Measurements from ENCODE around the gene DRC7. TPM values are rescaled to one million over a fixed set of nuclear protein-coding genes. Genes with fewer than 3 reads are reported as not detected.

DRC7 gene
- total RNA-seq, 1 donor from 2014 or later, result not detected

- Mint-ChIP-seq H3K27ac (ENCODE audit: unreplicated experiment) (no peak overlapping the region), H3K36me3 (ENCODE audit: unreplicated experiment) (no peaks in the 10 kb centered on the region), H3K4me1 (ENCODE audit: low read depth, unreplicated experiment) (peaks cover 1% of the 10 kb centered on the region), H3K9me3 (ENCODE audit: unreplicated experiment) (peaks cover 3% of the 10 kb centered on the region), H3K27me3 (ENCODE audit: unreplicated experiment) (peaks cover 5% of the 10 kb centered on the region), H3K4me3 (ENCODE audit: unreplicated experiment) (no peak overlapping the region)
- DNase-seq, result no peak
- no peak for TF ChIP-seq CTCF (IDR thresholded peaks at IDR 0.05; ENCODE audit: partially characterized antibody, unreplicated experiment)
These were observed 12.5 kb upstream of the DRC7 start for GRCh38 chr16:57681950-57682728.

- H3K4me1 Mint-ChIP-seq (ENCODE audit: low read depth, unreplicated experiment), result peaks cover 1% of the 10 kb centered on the region
- H3K9me3 Mint-ChIP-seq (ENCODE audit: unreplicated experiment), result peaks cover 5% of the 10 kb centered on the region
- no peak overlapping the region for H3K4me3 Mint-ChIP-seq (ENCODE audit: unreplicated experiment)
- DNase-seq, result no peak
- no peak for TF ChIP-seq CTCF (IDR thresholded peaks at IDR 0.05; ENCODE audit: partially characterized antibody, unreplicated experiment)
- H3K27me3 Mint-ChIP-seq (ENCODE audit: unreplicated experiment), result peaks cover 8% of the 10 kb centered on the region
- no peak overlapping the region for H3K27ac Mint-ChIP-seq (ENCODE audit: unreplicated experiment)
- H3K36me3 Mint-ChIP-seq (ENCODE audit: unreplicated experiment), result no peaks in the 10 kb centered on the region
These were observed 11.6 kb upstream of the DRC7 start for GRCh38 chr16:57682809-57683635.

- Mint-ChIP-seq H3K4me3 (ENCODE audit: unreplicated experiment) (no peak overlapping the region), H3K27ac (ENCODE audit: unreplicated experiment) (no peak overlapping the region), H3K36me3 (ENCODE audit: unreplicated experiment) (no peaks in the 10 kb centered on the region), H3K27me3 (ENCODE audit: unreplicated experiment) (peaks cover 10% of the 10 kb centered on the region), H3K9me3 (ENCODE audit: unreplicated experiment) (peaks cover 5% of the 10 kb centered on the region), H3K4me1 (ENCODE audit: low read depth, unreplicated experiment) (peaks cover 1% of the 10 kb centered on the region)
- no peak for TF ChIP-seq CTCF (IDR thresholded peaks at IDR 0.05; ENCODE audit: partially characterized antibody, unreplicated experiment)
- DNase-seq, result no peak
These were observed 10.7 kb upstream of the DRC7 start for GRCh38 chr16:57683636-57684545.

GRCh38 chr16:57684626-57685358 is 9.8 kb upstream of the DRC7 start:
- peaks cover 4% of the 10 kb centered on the region for H3K4me1 Mint-ChIP-seq (ENCODE audit: low read depth, unreplicated experiment)
- no peak overlapping the region for H3K27ac Mint-ChIP-seq (ENCODE audit: unreplicated experiment)
- H3K36me3 Mint-ChIP-seq (ENCODE audit: unreplicated experiment), result no peaks in the 10 kb centered on the region
- TF ChIP-seq CTCF (IDR thresholded peaks at IDR 0.05; ENCODE audit: partially characterized antibody, unreplicated experiment), result no peak
- no peak for DNase-seq
- no peak overlapping the region for H3K4me3 Mint-ChIP-seq (ENCODE audit: unreplicated experiment)
- H3K9me3 Mint-ChIP-seq (ENCODE audit: unreplicated experiment), result peaks cover 5% of the 10 kb centered on the region
- peaks cover 8% of the 10 kb centered on the region for H3K27me3 Mint-ChIP-seq (ENCODE audit: unreplicated experiment)

Measured in glutamatergic neuron (in vitro differentiated cells).